ENCODE data around the gene IL17RA.

IL17RA gene

GRCh38 chr22:17158176-17158567 lies 73.4 kb downstream of the IL17RA start:
- no peak for DNase-seq

DNA sequence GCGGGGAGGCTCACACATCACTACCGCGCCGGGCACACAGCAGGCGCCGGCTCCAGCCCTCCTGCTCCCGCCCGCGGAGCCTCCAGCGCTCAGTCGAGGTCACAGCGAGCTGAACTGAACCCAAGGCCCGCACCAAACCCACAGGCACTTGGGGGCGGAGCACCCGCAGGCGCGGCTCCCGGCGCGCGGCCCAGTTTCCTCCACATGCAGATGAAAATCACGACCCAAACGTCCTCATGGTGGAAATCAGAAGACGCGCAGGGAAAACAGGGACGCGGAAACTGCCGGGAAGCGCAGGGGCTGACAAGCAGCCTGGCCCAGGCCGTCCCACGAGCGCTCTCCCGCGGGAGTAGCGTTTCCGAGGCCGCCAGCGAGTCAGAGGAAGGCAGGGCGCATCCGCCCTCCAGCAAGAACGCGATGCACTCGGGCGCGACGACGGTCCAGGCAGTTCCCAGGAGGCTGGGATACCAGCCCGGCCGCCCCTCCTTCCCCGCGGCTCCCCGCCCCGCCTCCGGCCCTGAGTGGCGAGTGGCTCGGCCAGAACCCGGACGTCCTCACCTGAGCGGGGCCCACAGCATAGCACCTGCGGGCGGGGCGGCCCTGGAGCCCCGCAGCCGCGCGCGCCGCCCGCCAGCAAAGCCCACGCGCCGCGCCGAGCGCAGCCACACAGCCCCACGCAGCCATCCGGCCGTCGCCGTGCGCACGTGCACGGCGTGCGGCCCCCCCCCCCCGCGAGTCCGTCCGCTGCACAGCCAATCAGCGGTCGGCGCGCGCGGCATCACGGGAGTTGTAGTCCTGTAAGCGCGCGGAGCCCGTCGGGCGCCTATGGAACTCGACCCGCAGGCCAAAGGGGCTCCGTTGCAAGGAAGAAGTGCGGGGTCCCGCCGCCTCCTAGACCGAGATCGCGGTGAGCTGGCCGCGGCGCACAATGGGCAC lies 74.0 kb downstream of the IL17RA start, which contains the start of gene HDHD5:
Gene HDHD5, minus strand, starts transcription at position 710 of the 936 bp plus-strand sequence. Its CDS starts 26 bp downstream, at position 684.
- DNase-seq = peak; percentile 46

GRCh38 chr22:17159504-17159951 lies 74.7 kb downstream of the IL17RA start:
- no peak for DNase-seq

- no peak for DNase-seq
These were observed 77.2 kb downstream of the IL17RA start for GRCh38 chr22:17161991-17162390.

- DNase-seq = no peak
These were observed 77.9 kb downstream of the IL17RA start for GRCh38 chr22:17162731-17163130.

- no peak for DNase-seq
These were observed 79.7 kb downstream of the IL17RA start for GRCh38 chr22:17164392-17165024.

Data from GF-D8 (cell line).